ENCODE results near the gene TMEM273. TPM values are rescaled to one million over a fixed set of nuclear protein-coding genes. Genes with fewer than 3 reads are reported as not detected.

TMEM273 gene
- polyA plus RNA-seq, 1 donor (not counting 4 experiments of a cell fraction or from before 2014, with no cell fraction given), result not detected

- FAIRE-seq, result no peak
- H4K20me1 ChIP-seq (ENCODE audit: control insufficient read depth, extremely low read depth, insufficient read depth, low read length), result no peaks in the 10 kb centered on the region
- peaks cover 39% of the 10 kb centered on the region for H3K27me3 ChIP-seq (ENCODE audit: control insufficient read depth, extremely low read depth, insufficient read depth, low read length)
- H3K4me3 ChIP-seq (ENCODE audit: control insufficient read depth in 2 of 3, extremely low read depth in 1 of 3, insufficient read depth in 2 of 3, low read depth in 1 of 3, low read length in 3 of 3), result no peak overlapping the region
- H3K4me2 ChIP-seq (ENCODE audit: control insufficient read depth, extremely low read depth, insufficient read depth, low read depth, low read length), result no peak overlapping the region
- no peaks in the 10 kb centered on the region for H3K9me3 ChIP-seq (ENCODE audit: control insufficient read depth, low read depth, low read length)
- no peak for TF ChIP-seq CTCF (optimal IDR thresholded peaks at IDR 0.05 in 1 of 3, IDR thresholded peaks at IDR 0.05 in 1 of 3, conservative IDR thresholded peaks at IDR 0.05 in 1 of 3; ENCODE audit: extremely low read depth in 1 of 3, insufficient read depth in 2 of 3, low read length in 3 of 3)
- TF ChIP-seq EZH2 (IDR thresholded peaks at IDR 0.05; ENCODE audit: low read length), result no peak
- H3K9me1 ChIP-seq (ENCODE audit: control insufficient read depth, extremely low read depth, insufficient read depth, low read length), result no peaks in the 10 kb centered on the region
- no peaks in the 10 kb centered on the region for H3K36me3 ChIP-seq (ENCODE audit: control insufficient read depth in 2 of 2, extremely low read depth in 1 of 2, insufficient read depth in 2 of 2, low read length in 2 of 2)
- no peaks in the 10 kb centered on the region for H3K4me1 ChIP-seq (ENCODE audit: control insufficient read depth, extremely low read depth, insufficient read depth, low read length)
- H3K79me2 ChIP-seq (ENCODE audit: control insufficient read depth, insufficient read depth, low read length), result no peaks in the 10 kb centered on the region
- no peak overlapping the region for H3K27ac ChIP-seq (ENCODE audit: control insufficient read depth, insufficient read depth, low read length)
- no peak overlapping the region for H3K9ac ChIP-seq (ENCODE audit: control insufficient read depth, extremely low read depth, insufficient read depth, low read length)
- no peak for DNase-seq (ENCODE audit: low read depth, low spot score)
- dilution Hi-C loops (cut with MboI; ENCODE audit: extremely low pct_ligation_motif_present, low sequenced_read_pairs), result no loop called here
- H2AFZ ChIP-seq (ENCODE audit: control insufficient read depth, low read length), result no peak overlapping the region
Measured at GRCh38 chr10:49115796-49116508, 72.2 kb downstream of the TMEM273 start.

GRCh38 chr10:49115015-49115795 lies 73.0 kb downstream of the TMEM273 start, which contains the start of gene VSTM4:
Gene VSTM4, minus strand, starts transcription at chr10:49115522. Its CDS starts 37 bp downstream, at chr10:49115485.
- dilution Hi-C loops (cut with MboI; ENCODE audit: extremely low pct_ligation_motif_present, low sequenced_read_pairs), result no loop called here
- no peak for TF ChIP-seq EZH2 (IDR thresholded peaks at IDR 0.05; ENCODE audit: low read length)
- no peak for TF ChIP-seq CTCF (optimal IDR thresholded peaks at IDR 0.05 in 1 of 3, IDR thresholded peaks at IDR 0.05 in 1 of 3, conservative IDR thresholded peaks at IDR 0.05 in 1 of 3; ENCODE audit: extremely low read depth in 1 of 3, insufficient read depth in 2 of 3, low read length in 3 of 3)
- Histone ChIP-seq H3K9me1 (ENCODE audit: control insufficient read depth, extremely low read depth, insufficient read depth, low read length) (no peaks in the 10 kb centered on the region), H3K27me3 (ENCODE audit: control insufficient read depth, extremely low read depth, insufficient read depth, low read length) (peaks cover 39% of the 10 kb centered on the region), H3K4me2 (ENCODE audit: control insufficient read depth, extremely low read depth, insufficient read depth, low read depth, low read length) (peak within 1 kb of the TSS; percentile 7), H3K4me3 (ENCODE audit: control insufficient read depth in 2 of 3, extremely low read depth in 1 of 3, insufficient read depth in 2 of 3, low read depth in 1 of 3, low read length in 3 of 3) (no peak within 1 kb of the TSS), H2AFZ (ENCODE audit: control insufficient read depth, low read length) (no peak within 1 kb of the TSS), H3K4me1 (ENCODE audit: control insufficient read depth, extremely low read depth, insufficient read depth, low read length) (no peaks in the 10 kb centered on the region), H3K27ac (ENCODE audit: control insufficient read depth, insufficient read depth, low read length) (no peak within 1 kb of the TSS), H3K9me3 (ENCODE audit: control insufficient read depth, low read depth, low read length) (no peaks in the 10 kb centered on the region), H3K79me2 (ENCODE audit: control insufficient read depth, insufficient read depth, low read length) (no peaks in the 10 kb centered on the region), H3K36me3 (ENCODE audit: control insufficient read depth in 2 of 2, extremely low read depth in 1 of 2, insufficient read depth in 2 of 2, low read length in 2 of 2) (no peaks in the 10 kb centered on the region), H4K20me1 (ENCODE audit: control insufficient read depth, extremely low read depth, insufficient read depth, low read length) (no peaks in the 10 kb centered on the region), H3K9ac (ENCODE audit: control insufficient read depth, extremely low read depth, insufficient read depth, low read length) (no peak within 1 kb of the TSS)
- no peak for DNase-seq (ENCODE audit: low read depth, low spot score)
- no peak for FAIRE-seq

Data from keratinocyte (primary cell).